ENCODE measurements around the gene SIRT3.
"Not testable (repeated sequence)": the region's sequence is repeated elsewhere in the genome, so short reads cannot be mapped to it uniquely, and the experiment has no call there.

The SIRT3 gene

DNA sequence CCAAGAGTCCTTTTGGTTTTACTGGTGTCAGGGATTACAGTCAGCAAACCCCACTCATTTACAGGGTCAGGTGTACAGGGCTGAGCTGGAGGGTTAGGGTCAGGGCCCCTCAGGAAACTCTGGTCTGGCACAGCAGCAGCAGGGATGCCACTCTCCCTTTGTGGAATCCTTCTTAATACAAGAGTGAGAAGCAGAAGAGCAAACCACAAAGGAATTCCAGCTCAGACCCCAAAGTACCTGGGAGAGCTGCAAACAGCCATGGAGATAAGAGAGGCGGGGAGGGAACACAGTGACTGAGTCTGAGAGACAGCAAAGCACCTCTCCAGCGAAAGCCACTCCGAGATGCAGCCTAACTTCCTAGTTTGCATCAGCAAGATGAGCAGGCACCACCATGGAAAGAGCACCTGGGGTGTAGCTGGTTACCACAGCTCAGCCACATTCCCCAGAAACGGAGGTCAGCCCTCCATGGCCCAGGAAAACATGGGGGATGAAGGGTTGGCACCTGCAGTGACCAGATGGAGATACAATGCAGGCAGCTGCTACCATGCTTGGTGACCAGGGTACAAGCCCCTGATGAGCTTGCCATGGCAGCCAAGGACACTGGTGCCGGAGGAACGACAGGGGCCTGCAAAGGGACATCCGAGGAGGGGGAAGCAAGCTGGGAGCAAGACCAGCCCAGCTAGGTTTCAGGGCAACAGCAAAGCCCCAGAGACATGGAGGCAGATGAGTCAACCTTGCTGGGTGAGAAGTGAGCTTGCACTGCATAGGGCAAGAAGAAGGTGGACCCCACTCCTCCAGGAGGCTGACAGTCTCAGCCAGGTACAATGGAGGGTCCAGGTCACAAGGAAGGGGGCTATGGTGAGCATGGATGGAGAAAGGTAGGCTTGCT, 32.8 kb downstream of the SIRT3 start:
- DNase-seq (ENCODE audit: low read depth in 2 of 2) = no peak

GRCh38 chr11:202490-202889, 33.7 kb downstream of the SIRT3 start:
- DNase-seq (ENCODE audit: low read depth in 2 of 2) = no peak

GRCh38 chr11:201966-202365, 34.2 kb downstream of the SIRT3 start:
- DNase-seq (ENCODE audit: low read depth in 2 of 2) = no peak

DNA sequence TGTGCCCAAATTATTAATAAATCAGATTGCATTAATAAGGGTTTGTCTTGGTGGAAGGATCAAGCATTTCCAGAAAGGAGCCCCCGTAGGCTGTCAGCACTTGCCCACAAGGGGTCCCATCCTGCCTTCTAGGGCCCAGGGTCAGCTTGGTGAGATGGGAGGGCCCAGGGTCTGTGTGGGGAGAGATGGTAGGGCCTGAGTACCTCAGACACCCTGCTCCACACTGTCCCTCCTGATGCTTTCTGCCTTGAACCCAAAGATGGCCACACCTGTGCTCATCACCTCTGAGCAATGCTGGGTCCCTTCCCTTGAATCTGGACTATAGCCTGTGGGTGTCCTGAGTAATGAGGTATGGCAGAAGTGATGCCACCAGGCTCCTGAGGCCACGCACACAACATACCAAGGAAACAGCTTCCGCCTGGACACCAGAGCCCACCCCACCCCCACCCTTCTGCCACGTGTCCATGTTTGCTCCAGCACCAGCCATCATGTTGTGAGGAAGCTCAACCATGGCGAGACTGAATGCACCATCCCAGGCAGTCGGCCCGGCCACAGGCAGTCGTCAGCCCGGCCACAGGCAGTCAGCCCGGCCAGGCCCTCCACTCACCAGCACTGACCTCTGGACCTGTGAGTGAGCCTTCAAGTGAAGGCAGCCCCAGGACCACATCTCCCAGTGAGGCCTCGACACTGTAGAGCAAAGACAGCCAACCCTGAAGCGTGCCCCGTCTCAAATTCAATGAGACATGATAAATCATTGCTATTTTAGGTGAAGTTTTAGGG, 35.7 kb downstream of the SIRT3 start:
- no peak for DNase-seq (ENCODE audit: low read depth in 2 of 2)

DNA sequence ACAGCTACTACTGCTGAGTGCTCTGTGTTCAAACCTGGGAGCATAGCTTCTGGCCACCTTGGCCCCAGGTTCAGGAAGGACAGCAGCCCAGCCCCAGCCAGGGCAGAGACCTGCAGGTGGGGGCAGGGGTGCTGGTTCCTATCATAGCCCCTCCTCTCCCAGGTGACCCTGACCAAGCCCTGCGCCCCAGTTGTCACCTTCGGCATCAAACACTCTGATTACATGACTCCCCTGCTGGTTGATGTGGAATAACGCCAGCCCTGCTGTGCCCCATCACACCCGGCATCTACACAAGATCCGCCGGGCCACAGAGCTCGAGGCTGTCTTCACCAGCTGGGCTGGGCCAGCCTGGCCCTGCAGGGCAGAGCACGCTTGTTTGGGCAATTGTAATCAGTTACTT, 36.4 kb downstream of the SIRT3 start:
- no peak for DNase-seq (ENCODE audit: low read depth in 2 of 2)

DNA sequence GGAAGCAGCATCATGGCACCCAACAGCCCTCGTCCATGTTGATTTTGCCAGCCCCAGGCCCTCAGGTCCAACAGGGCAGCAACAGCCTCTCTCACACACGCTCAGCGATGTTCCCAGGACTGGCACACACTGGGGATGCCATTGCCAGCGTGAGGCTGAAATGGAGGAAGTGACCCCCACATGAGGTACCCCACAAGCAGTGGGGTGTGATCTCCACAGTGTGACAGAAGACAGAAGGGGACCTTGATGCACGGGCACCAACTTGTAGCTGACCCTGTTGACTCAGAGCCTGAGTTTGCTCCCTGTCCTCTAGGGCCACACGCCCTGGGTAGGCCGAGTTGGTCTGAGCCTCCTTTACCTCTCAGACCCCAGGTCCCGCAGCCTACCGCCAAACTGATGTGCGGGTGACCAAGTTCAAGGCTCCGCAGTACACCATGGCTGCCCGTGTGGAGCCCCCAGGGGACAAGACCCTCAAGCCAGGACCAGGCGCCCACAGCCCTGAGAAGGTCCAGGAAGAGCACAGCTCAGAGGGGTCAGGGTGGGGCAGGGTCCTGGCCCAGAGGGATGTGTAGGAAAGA, 37.0 kb downstream of the SIRT3 start:
- no peak for DNase-seq (ENCODE audit: low read depth in 2 of 2)

DNA sequence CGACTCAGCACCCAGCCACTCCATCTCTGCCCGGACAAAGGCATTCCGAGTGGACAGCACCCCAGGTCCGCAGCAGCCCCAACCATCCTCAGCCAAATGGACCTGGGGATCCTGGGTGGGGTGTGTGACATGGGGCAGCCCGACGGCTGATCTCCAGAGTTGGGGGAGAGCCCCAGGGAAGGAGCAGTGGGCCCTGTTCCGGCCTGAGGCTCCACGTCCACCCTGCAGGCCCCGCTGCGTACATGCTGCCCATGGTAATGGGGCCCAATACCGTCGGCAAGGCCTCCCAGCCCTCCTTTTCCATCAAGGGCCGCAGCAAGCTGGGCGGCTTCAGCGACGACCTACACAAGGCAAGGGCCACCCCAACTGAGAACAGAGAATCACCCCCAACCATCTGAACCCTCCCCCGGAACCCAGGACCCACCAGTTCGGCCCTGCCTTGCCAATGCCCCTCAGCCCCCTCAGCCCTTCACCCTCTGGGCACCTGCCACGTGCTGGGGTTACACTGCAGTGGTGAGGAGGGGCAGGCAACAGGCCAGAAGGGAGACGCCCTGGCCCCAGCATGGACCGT, 37.8 kb downstream of the SIRT3 start:
- no peak for DNase-seq (ENCODE audit: low read depth in 2 of 2)

DNA sequence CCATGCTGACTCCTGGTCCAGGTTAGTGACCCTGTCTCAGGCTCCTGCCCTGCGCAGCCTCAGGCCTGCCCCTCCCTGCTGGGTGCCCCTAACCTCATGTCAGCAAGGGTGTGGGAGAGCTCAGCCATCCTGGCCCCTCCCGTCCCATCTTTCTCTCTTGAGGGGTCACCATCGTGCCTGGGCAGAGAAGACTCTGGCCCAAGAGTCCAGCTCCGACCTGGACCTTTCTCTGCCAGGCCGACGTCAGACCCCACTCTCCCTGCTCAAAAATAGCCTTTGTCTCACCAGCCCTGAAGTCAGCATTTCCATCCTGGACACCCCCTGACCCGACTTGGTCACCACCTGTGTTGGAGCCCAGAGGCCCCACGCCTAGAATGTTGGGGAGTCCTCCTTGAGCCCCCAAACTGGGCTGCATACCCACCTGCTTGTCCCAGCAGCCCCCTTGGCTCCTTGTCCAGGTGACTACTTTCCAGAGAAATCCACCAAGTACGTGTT, 38.4 kb downstream of the SIRT3 start:
- no peak for DNase-seq (ENCODE audit: low read depth in 2 of 2)

GRCh38 chr11:196786-197731, 39.1 kb downstream of the SIRT3 start:
- no peak for DNase-seq (ENCODE audit: low read depth in 2 of 2)

DNA sequence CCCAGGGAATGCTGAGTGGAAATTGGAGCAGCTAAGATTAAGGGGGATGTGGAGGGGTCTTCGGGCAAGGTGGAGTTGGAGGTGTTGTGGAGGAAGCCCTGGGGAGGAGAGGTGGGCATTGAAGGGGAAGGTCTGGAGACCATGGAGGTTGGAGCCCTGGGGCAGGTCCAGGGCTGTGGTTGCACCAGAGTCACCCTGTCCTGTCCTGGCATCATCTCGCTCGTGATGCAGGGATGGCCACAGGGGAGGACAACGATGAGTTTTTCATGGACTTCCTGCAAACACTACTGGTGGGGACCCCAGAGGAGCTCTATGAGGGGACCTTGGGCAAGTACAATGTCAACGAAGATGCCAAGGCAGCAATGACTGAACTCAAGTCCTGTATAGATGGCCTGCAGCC, 42.7 kb downstream of the SIRT3 start:
- DNase-seq (ENCODE audit: low read depth in 2 of 2) = not testable (repeated sequence)

DNA sequence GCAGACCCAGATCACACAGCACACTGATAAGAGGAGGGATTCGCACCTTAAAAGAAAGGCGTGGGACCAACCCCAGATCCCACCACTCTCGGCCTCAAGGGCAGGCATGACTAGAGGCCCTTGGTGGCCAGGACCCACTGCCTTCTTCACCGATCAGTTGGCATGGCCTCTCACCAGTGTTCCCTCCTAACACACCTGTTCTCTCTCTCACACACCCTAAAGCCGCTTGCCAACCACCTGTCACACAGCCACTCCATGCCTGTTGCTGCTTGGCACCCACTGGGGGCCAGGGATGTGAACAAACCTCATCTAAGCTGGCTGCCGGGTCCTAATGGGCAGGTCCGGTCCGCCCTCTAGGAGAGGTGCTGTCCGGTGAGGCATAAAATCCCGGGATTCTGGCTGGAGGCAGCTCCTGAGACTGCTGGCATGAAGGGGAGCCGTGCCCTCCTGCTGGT, 43.4 kb downstream of the SIRT3 start, which contains the start of gene SCGB1C1:
Gene SCGB1C1, plus strand, starts transcription at position 405 of the 455 bp plus-strand sequence. Its CDS starts 22 bp downstream, at position 427.
- not testable (repeated sequence) for DNase-seq (ENCODE audit: low read depth in 2 of 2)

DNA sequence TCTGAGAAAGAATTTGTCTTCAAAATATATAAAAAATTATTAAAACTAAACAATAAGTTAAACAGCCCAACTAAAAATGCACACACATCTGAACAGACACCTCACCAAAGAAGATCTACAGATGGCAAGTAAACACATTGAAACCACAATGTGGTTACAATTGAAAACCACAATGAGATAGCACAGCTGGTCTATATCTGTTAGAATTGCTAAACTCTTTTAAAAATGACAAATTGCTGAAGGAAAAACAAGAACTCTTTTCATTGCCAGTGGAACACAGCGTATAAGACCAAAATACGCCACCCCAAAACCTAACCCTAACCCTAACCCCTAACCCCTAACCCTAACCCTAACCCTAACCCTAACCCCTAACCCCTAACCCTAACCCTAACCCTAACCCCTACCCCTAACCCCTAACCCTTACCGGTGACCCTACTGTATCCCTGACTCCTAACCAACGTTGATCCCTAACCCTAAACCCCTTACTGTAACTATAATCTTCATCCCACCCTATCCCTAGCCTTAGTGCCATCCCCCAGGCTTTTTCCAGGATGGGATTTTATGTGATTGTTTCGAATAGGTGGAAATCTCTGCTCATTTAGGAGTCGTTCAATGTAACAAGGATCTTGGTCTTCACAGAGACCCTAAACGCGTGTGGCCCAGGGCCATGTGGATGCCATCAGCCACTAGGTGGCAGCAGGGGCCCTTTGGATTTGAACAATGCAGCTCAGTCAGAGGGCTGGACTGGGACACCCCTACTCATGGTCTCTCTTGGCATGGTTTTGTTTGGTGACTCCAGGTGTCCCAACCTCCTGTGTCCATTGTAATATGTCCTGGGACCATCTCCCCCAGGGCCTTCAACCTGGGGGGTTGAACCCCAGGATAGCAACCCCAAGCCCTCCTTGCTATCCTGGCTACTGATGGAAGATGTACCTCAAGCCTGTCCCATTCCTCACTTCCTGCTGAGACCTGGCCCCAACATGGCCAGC, 44.4 kb downstream of the SIRT3 start:
- peak in 1 of 2 donors; percentile 25 for DNase-seq (ENCODE audit: low read depth in 2 of 2)

DNA sequence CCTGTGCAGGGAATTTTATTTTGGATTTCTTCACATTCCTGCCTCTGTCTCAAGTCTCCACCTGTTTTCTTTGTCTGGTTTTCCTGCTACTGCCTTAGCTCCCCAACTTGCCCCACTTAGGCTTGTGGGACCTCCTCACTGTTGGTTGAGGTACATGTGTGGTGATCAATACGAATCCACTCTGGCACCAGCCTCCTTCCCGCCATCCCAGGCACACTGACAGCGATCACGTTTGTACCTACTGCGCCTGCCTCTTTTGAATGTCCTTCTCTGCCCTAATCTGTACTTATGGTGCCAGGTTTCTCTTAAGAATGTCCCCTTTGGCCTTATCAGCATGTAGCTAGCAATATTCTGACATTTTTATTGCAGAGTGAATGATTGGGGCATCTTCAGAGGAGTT, 45.6 kb downstream of the SIRT3 start:
- DNase-seq (ENCODE audit: low read depth in 2 of 2) = not testable (repeated sequence)

- not testable (repeated sequence) for DNase-seq (ENCODE audit: low read depth in 2 of 2)
Observed at GRCh38 chr11:189843-190311, 46.3 kb downstream of the SIRT3 start.

DNA sequence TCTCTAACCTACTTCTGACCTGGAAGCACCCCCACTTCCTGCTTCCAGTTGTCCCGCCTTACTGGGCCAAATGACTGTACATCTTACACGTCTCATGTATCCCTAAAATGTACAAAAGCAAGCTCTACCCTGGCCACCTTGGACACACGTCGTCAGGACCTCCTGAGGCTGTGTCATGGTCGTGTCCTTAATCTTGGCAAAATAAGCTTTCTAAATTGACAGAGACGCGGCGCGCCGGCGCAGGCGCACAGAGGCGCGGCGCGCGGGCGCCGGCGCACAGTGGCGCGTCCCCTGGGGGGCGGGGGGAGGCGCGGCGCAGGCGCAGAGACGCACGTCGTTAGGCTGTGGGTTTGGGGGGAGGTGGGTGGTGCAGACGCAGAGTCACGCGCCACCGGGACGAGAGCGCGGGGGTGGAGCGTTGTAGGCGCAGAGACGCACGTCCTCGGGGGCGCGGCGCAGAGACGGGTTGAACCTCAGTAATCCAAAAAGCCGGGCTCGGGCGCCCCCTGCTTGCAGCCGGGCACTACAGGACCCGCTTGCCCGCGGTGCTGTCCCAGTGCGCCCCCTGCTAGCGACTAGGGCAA, 46.9 kb downstream of the SIRT3 start:
- DNase-seq (ENCODE audit: low read depth in 2 of 2) = not testable (repeated sequence)

DNA sequence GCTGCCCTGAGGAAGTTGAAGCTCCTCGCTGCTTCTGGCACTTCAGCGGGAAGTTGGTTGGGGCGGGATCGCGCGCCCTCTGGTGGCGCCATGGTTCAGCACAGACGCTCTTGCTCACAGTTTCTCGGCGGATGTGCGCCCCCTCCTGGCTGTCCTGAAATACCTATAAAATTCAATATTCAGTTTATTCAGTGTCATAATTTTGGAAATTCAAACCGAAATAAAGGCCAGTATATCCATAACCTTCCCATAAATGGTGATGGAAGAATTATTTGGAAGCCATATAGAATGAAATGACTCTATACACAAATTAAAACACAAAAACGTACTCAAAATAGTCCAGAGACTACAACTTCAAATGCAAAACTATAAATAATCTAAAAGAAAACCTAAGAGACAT, 55.9 kb downstream of the SIRT3 start:
- not testable (repeated sequence) for DNase-seq (ENCODE audit: low read depth in 2 of 2)
